Transverse colon (tissue), 4 donors: ENCODE results near the gene PGAP6. TPM values are rescaled to one million over a fixed set of nuclear protein-coding genes. Genes with fewer than 3 reads are reported as not detected.
A peak's percentile ranks its signal among the peaks of the same experiment; 100 is the strongest.

Source experiments
- DNase-seq: peaks from one replicate; pipeline ENCODE4 v3.0.0-alpha.2; 2019
- H3K27ac ChIP-seq, 4 donors: fragments of 200-600 bp; sonication (generic); 2 replicates each; pipeline ENCODE4 v1.5.1; 2016 to 2018; ENCODE audit warnings: inconsistent platforms in 4 of 4
- H3K27me3 ChIP-seq: fragments of 200-600 bp; sonication (generic); 2 replicates; pipeline ENCODE4 v1.5.1; 2017; ENCODE audit warnings: inconsistent platforms
- H3K36me3 ChIP-seq, 4 donors: fragments of 200-600 bp; sonication (generic); 2 replicates each; pipeline ENCODE4 v1.5.1; 2017 to 2019; ENCODE audit warnings: inconsistent platforms in 4 of 4
- H3K4me1 ChIP-seq, 4 donors: fragments of 200-600 bp; sonication (generic); 2 replicates each; pipeline ENCODE4 v1.5.1; 2017 to 2020; ENCODE audit warnings: inconsistent platforms in 4 of 4
- H3K4me3 ChIP-seq, 4 donors: fragments of 200-600 bp; sonication (generic); 1 replicate in 1 of 4; 2 replicates in 3 of 4; pipeline versions ENCODE4 v1.5.1 to v1.6.1; 2017 to 2019; ENCODE audit warnings: inconsistent platforms in 4 of 4
- H3K9me3 ChIP-seq, 2 donors: fragments of 200-600 bp; sonication (generic); 2 replicates each; pipeline ENCODE4 v1.5.1; 2017 to 2019; ENCODE audit warnings: inconsistent platforms in 2 of 2
- EP300 ChIP-seq: sonication (generic); formaldehyde crosslinking; IDR thresholded peaks from one replicate; pipeline ENCODE4 v1.6.1; 2017; ENCODE audit warnings: antibody characterized with exemption, low read depth
- POLR2A ChIP-seq: fragments of 450-650 bp; IDR thresholded peaks from one replicate; pipeline ENCODE4 v1.6.1; 2016; ENCODE audit warnings: antibody characterized with exemption, mild to moderate bottlenecking, moderate library complexity
- POLR2AphosphoS5 ChIP-seq, 3 donors: sonication (generic); formaldehyde crosslinking; IDR thresholded peaks; one replicate each; pipeline ENCODE4 v1.6.1; 2016; ENCODE audit warnings: antibody characterized with exemption in 3 of 3
- WGBS, 2 donors: methylation state at CpG; one replicate each; pipeline ENCODE4 v1.1.5; 2018; ENCODE audit warnings: low coverage in 1 of 2; 5-methylcytosine and 5-hydroxymethylcytosine counted together
- in situ Hi-C, 4 donors: fragments of 200-750 bp; cut with MboI; loops; one replicate each; pipeline versions ENCODE4 v1.15.0 to v1.15.1; 2017; ENCODE audit warnings: low sequenced_read_pairs in 3 of 4, low pct_ligation_motif_present in 1 of 4, low pct_unique_long_range_greater_than_20kb in 1 of 4
- intact Hi-C: fragments of 100-400 bp; cut with DNase I; formaldehyde crosslinking; loops from one replicate; pipeline ENCODE4 v1.15.1; 2023; ENCODE audit warnings: low total_unique reads
- total RNA-seq, 4 donors: library from RNA; depleted of rRNA; stranded (reverse); fragments of >200 nt; gene quantifications; one replicate each; pipeline ENCODE4 v1.1.0, GENCODE V29; 2016
- TF ChIP-seq, protein P1 (sequence below), 5 experiments: fragments of 200-600 bp in 3 of 5; fragments of 450-650 bp in 2 of 5; sonication (generic) in 3 of 5; IDR thresholded peaks; 1 replicate in 2 of 5; 2 replicates in 3 of 5; pipeline ENCODE4 v1.5.1; 2016 to 2017; ENCODE audit warnings: antibody characterized with exemption in 5 of 5, inconsistent platforms in 3 of 5, mild to moderate bottlenecking in 2 of 5, moderate library complexity in 1 of 5

Gene PGAP6
- total RNA-seq, 4 donors from 2014 or later, result 105 to 300 (median 179) TPM

DNA sequence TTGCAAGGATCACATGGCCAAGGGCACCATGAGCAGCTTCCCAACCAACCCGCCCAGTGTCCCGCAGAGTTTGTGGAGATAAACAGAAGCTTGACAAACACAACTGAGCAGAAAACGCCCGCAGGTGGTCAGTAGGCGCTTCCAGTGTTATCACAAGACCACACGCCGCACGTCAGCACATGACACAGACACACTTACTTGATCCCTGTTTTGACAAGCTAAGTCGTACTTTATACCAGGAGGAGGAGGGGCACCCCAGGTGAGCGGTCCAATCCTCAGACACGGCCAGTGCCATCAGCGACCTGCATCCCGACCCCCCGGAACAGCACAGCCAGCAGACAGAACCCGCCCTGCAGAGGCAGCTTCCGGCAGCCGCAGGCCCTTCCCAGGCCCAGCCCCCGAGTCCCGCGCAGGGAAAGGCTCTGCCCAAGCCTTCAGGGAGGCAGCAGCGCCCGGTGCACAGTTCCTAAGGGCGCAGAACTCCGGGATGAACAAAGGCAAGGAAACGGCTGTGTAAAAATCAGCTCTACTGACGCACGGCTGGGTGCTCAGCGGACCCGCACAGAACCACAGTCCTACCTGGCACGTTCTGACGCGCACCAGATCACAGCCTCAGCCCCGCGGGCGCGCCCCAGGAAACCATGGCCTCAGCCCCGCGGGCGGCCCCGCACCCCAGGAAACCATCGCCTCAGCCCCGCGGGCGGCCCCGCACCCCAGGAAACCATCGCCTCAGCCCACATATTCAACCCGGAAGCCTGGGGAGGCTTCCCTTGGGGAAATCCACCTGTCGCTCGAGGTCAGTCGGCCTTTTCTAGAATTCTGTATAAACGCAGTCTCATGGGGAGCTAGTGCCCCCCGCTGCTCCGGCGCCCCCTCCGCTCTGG is 57.1 kb downstream of the PGAP6 start:
- peak; percentile 42 for DNase-seq
- peak overlapping the region; percentile 57 to 95 (median 91) for H3K27ac ChIP-seq
- H3K4me1 ChIP-seq, result peaks cover 18 to 49% (median 36%) of the 10 kb centered on the region in 4 donors
- intact Hi-C loops, result no loop called here
- TF ChIP-seq, protein P1, sequence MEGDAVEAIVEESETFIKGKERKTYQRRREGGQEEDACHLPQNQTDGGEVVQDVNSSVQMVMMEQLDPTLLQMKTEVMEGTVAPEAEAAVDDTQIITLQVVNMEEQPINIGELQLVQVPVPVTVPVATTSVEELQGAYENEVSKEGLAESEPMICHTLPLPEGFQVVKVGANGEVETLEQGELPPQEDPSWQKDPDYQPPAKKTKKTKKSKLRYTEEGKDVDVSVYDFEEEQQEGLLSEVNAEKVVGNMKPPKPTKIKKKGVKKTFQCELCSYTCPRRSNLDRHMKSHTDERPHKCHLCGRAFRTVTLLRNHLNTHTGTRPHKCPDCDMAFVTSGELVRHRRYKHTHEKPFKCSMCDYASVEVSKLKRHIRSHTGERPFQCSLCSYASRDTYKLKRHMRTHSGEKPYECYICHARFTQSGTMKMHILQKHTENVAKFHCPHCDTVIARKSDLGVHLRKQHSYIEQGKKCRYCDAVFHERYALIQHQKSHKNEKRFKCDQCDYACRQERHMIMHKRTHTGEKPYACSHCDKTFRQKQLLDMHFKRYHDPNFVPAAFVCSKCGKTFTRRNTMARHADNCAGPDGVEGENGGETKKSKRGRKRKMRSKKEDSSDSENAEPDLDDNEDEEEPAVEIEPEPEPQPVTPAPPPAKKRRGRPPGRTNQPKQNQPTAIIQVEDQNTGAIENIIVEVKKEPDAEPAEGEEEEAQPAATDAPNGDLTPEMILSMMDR (IDR thresholded peaks at IDR 0.05), result no peak
- TF ChIP-seq POLR2AphosphoS5 (IDR thresholded peaks at IDR 0.05), result no peak
- no peak for TF ChIP-seq EP300
- TF ChIP-seq POLR2A, result peak; percentile 48
- peak overlapping the region in 2 of 4 donors; percentile 12 to 24 for H3K4me3 ChIP-seq
- 56 to 70% methylated on average over 4 to 45 of the region's 55 CpGs for WGBS, 2 donors
- H3K36me3 ChIP-seq, result no peaks in the 10 kb centered on the region
- in situ Hi-C loops, result no loop called here
- H3K27me3 ChIP-seq, result no peaks in the 10 kb centered on the region
- no peaks in the 10 kb centered on the region for H3K9me3 ChIP-seq

DNA sequence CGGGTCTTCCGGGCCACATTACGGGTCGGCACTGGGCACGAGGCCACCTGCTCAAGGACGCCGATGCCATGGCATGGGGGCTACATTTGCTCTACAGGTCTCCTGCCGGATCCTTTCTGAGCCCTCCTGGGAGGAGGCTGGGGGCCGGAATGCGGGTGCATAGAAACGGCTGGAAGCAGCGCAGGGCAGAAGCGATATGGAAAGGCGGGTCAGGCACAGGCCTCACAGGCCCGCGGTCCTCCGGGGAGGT is 57.7 kb downstream of the PGAP6 start:
- WGBS, 2 donors, result 87% methylated on average over 17 of the region's 17 CpGs; no CpG with 5 or more reads in 1 of the 2 donors
- in situ Hi-C loops, result no loop called here
- intact Hi-C loops, result no loop called here

DNA sequence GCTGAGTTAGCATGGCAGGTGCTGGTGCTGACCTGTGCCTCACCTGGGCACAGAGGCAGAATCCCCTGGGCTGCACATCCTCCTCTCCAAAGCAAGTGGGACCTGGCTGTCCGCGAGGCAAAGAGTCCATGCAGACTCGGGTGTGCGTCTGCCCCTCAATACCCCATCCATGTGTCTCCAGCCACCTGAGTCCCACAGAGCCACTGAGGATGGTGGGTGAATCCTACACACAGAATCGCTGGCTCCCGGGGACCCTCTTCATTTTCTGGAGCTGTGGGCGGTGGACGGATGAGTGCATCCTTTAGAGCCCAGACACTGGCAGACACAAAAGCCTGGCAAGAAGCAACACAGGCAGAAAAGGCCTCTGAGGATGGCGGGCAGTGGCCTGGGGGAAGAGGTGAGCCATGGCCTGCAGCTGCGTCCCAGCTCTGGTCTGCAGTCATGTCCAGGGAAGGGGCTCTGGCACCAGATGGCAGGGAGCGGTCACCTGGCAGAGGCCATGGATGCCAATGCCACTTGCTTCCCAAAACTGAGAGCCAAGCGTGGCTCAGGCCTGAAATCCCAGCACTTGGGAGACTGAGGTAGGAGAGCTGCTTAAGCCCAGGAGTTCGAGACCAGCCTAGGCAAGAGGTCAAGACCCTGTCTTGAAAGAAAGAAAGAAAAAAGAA is 59.2 kb downstream of the PGAP6 start:
- no peak for TF ChIP-seq POLR2A
- TF ChIP-seq EP300, result no peak
- DNase-seq, result no peak
- no peaks in the 10 kb centered on the region for H3K9me3 ChIP-seq
- peaks cover 11 to 32% (median 24%) of the 10 kb centered on the region in 4 donors for H3K4me1 ChIP-seq
- no peaks in the 10 kb centered on the region for H3K27me3 ChIP-seq
- in situ Hi-C loops, result no loop called here
- H3K36me3 ChIP-seq, result no peaks in the 10 kb centered on the region
- no peak overlapping the region for H3K4me3 ChIP-seq
- 95% methylated on average over 13 of the region's 13 CpGs; no CpG with 5 or more reads in 1 of the 2 donors for WGBS, 2 donors
- H3K27ac ChIP-seq, result no peak overlapping the region
- intact Hi-C loops, result no loop called here

More for the DNA sequence above, 57.7 kb downstream of the PGAP6 start:
- Histone ChIP-seq H3K36me3 (no peaks in the 10 kb centered on the region), H3K4me3 (no peak overlapping the region), H3K9me3 (no peaks in the 10 kb centered on the region), H3K27me3 (no peaks in the 10 kb centered on the region), H3K4me1 (peaks cover 18 to 46% (median 36%) of the 10 kb centered on the region in 4 donors), H3K27ac (peak overlapping the region in 3 of 4 donors; percentile 88 to 95 (median 94))
- TF ChIP-seq, protein P1 (IDR thresholded peaks at IDR 0.05), result no peak
- TF ChIP-seq POLR2AphosphoS5 (IDR thresholded peaks at IDR 0.05), result no peak
- TF ChIP-seq EP300, result no peak
- no peak for TF ChIP-seq POLR2A
- DNase-seq, result no peak

DNA sequence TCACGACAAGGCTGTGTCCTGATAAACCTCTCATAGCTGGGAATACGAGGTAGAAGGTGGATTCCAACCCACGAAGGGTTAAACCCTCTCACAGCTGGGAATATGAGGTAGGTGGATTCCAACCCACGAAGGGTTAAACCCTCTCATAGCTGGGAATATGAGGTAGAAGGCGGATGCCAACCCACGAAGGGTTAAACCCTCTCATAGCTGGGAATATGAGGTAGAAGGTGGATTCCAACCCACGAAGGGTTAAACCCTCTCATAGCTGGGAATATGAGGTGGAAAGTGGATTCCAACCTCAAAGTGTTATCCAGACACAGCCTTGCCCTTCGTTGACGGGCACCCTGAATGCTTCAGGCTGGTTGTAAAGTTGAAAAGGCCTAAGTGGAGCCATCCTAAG is 60.2 kb downstream of the PGAP6 start:
- in situ Hi-C loops, result no loop called here
- Histone ChIP-seq H3K36me3 (no peaks in the 10 kb centered on the region), H3K4me3 (no peak overlapping the region), H3K9me3 (no peaks in the 10 kb centered on the region), H3K4me1 (peaks cover 11 to 21% (median 15%) of the 10 kb centered on the region in 4 donors), H3K27ac (no peak overlapping the region), H3K27me3 (no peaks in the 10 kb centered on the region)
- 69 to 78% methylated on average over 7 to 9 of the region's 9 CpGs for WGBS, 2 donors
- intact Hi-C loops, result no loop called here
- DNase-seq, result no peak
- TF ChIP-seq POLR2AphosphoS5 (IDR thresholded peaks at IDR 0.05) (no peak), POLR2A (no peak), EP300 (no peak)
- TF ChIP-seq, protein P1 (IDR thresholded peaks at IDR 0.05), result no peak

Other genes starting within 250 kb of the PGAP6 start
- gene NPRL3, start 243.3 kb downstream of the PGAP6 start, total RNA-seq, result 10 to 100 TPM; 12.8 to 99.5 (median 22.6) TPM
- not detected for gene HBZ, start 229.3 kb downstream of the PGAP6 start, total RNA-seq
- gene HBM, start 216.0 kb downstream of the PGAP6 start, total RNA-seq, result not detected
- gene HBA2, start 209.1 kb downstream of the PGAP6 start, total RNA-seq, result 10 to 100 TPM in 1 of 4 donors, 1 to 10 TPM in 2, not detected in 1; 1.8 to 10.8 (median 7.0) TPM
- 1 to 10 TPM in 1 of 4 donors, not detected in 3; 4.4 TPM for gene HBA1, start 205.3 kb downstream of the PGAP6 start, total RNA-seq
- not detected for gene HBQ1, start 201.5 kb downstream of the PGAP6 start, total RNA-seq
- 100 to 1,000 TPM in 3 of 4 donors, 10 to 100 TPM in 1; 85.1 to 316 (median 153) TPM for gene LUC7L, start 152.5 kb downstream of the PGAP6 start, total RNA-seq
- gene FAM234A, start 147.2 kb downstream of the PGAP6 start, total RNA-seq, result 100 to 1,000 TPM in 2 of 4 donors, 10 to 100 TPM in 2; 55.4 to 328 (median 112) TPM
- gene RGS11, start 106.0 kb downstream of the PGAP6 start, total RNA-seq, result 10 to 100 TPM in 1 of 4 donors, 1 to 10 TPM in 3; 2.0 to 24.3 (median 6.7) TPM
- under 1 TPM in 1 of 4 donors, not detected in 3; 0.95 TPM for gene ARHGDIG, start 101.4 kb downstream of the PGAP6 start, total RNA-seq
- gene PDIA2, start 98.8 kb downstream of the PGAP6 start, total RNA-seq, result 1 to 10 TPM in 1 of 4 donors, under 1 TPM in 2, not detected in 1; 0.55 to 2.6 (median 0.79) TPM
- 10 to 100 TPM; 41.4 to 73.7 (median 58.7) TPM for gene AXIN1, start 29.3 kb downstream of the PGAP6 start, total RNA-seq
- gene MRPL28, start 11.4 kb downstream of the PGAP6 start, total RNA-seq, result 10 to 100 TPM; 24.7 to 81.2 (median 53.0) TPM
- gene NME4, start 15.2 kb upstream of the PGAP6 start, total RNA-seq, result 10 to 100 TPM; 37.5 to 82.3 (median 58.1) TPM
- 100 to 1,000 TPM in 2 of 4 donors, 10 to 100 TPM in 2; 65.7 to 148 (median 108) TPM for gene DECR2, start 19.9 kb upstream of the PGAP6 start, total RNA-seq
- 10 to 100 TPM; 21.6 to 56.5 (median 42.2) TPM for gene RAB11FIP3, start 43.7 kb upstream of the PGAP6 start, total RNA-seq
- gene CAPN15, start 145.7 kb upstream of the PGAP6 start, total RNA-seq, result 100 to 1,000 TPM; 108 to 388 (median 175) TPM
- not detected for gene PRR35, start 178.4 kb upstream of the PGAP6 start, total RNA-seq
- under 1 TPM in 3 of 4 donors, not detected in 1; 0.55 to 0.75 (median 0.64) TPM for gene NHLRC4, start 185.0 kb upstream of the PGAP6 start, total RNA-seq
- 100 to 1,000 TPM in 1 of 4 donors, 10 to 100 TPM in 3; 37.4 to 115 (median 56.0) TPM for gene PIGQ, start 188.0 kb upstream of the PGAP6 start, total RNA-seq
- 100 to 1,000 TPM in 2 of 4 donors, 10 to 100 TPM in 2; 54.8 to 111 (median 83.5) TPM for gene RAB40C, start 208.1 kb upstream of the PGAP6 start, total RNA-seq
- gene WFIKKN1, start 249.0 kb upstream of the PGAP6 start, total RNA-seq, result 10 to 100 TPM in 1 of 4 donors, 1 to 10 TPM in 3; 2.3 to 13.1 (median 4.2) TPM